GM19099 (cell line): ENCODE results near the gene C10orf62.
A peak's percentile ranks its signal among the peaks of the same experiment; 100 is the strongest.

ENCODE experiments used
- POLR2A ChIP-seq: IDR thresholded peaks from 3 replicates; pipeline ENCODE4 v1.6.1; 2011; ENCODE audit warnings: low read depth; ENCODE audit not compliant: insufficient read length; ENCODE audit errors: extremely low read depth

The C10orf62 gene

DNA sequence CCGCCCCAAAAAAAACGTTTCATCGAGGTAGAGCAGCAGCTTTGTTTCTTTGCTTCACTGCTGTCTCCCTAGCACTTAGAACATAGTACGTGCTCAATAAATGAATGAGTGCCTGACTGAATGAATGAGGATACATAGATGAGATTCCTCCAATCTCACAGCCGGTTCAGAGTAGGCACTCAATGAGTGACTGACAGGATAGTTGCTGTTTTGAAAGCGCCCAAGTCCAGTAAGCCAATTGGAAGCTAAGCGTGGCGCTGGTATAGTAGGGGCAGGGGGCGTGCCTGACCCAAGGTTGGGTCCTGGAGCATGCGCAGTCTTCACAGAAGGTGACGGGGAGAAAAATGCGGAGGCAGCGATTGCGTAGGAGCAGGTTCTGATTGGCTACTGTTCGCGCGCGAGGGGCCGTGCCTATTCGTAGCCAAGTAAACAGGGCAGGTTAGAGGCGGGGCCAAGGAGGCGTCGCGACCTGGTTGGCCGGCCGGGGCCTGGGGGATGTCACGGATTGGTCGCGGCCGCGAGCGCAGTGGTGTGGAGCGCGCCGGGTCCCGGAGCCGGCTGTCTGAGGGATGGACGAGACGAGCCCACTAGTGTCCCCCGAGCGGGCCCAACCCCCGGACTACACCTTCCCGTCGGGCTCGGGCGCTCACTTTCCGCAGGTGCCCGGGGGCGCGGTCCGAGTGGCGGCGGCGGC lies 50.8 kb downstream of the C10orf62 start, which contains the start of gene PI4K2A:
Gene PI4K2A, plus strand, starts transcription at position 498 of the 694 bp plus-strand sequence. Its CDS starts 72 bp downstream, at position 570.
- TF ChIP-seq POLR2A = peak; percentile 69
